H1 (cell line): ENCODE data around the gene TMC3. TPM values are rescaled to one million over a fixed set of nuclear protein-coding genes. Genes with fewer than 3 reads are reported as not detected.

Experiments used
- CTCF ChIA-PET: fragments of 300-600 bp; sonication (Branson Sonifier 250); formaldehyde crosslinking; loops from one replicate; lab custom pipeline; 2021; ENCODE audit not compliant: partially characterized antibody; lab: Charles Lee
- POLR2A ChIA-PET: fragments of 300-600 bp; sonication (Branson Sonifier 250); formaldehyde crosslinking; loops from one replicate; lab custom pipeline; 2021; ENCODE audit warnings: inconsistent platforms; ENCODE audit not compliant: partially characterized antibody; lab: Charles Lee
- DNase-seq, 2 experiments: peaks; one replicate each; pipeline versions ENCODE4 v3.0.0 to v3.0.0-alpha.2; 2010 to 2022; ENCODE audit warnings: low spot score in 2 of 2, low read depth in 1 of 2, mixed read lengths in 1 of 2
- FAIRE-seq: peaks from 2 replicates; lab custom pipeline; 2011; peaks lifted over from hg19 to GRCh38; lab: Jason Lieb, UNC
- H2AFZ ChIP-seq: 2 replicates; pipeline ENCODE4 v1.8.1; 2012; ENCODE audit warnings: low read length, inconsistent platforms
- H2AK5ac ChIP-seq: 2 replicates; pipeline ENCODE4 v1.6.1; 2013; ENCODE audit warnings: low read depth, low read length
- H2BK120ac ChIP-seq: replicated peaks from 2 replicates; pipeline ENCODE3; 2013; ENCODE audit warnings: low read depth, low read length, inconsistent platforms
- H2BK12ac ChIP-seq: 2 replicates; pipeline ENCODE4 v1.6.1; 2013; ENCODE audit warnings: low read depth, low read length
- H2BK15ac ChIP-seq: 2 replicates; pipeline ENCODE4 v1.6.1; 2013; ENCODE audit warnings: low read length
- H2BK20ac ChIP-seq: 2 replicates; pipeline ENCODE4 v1.6.1; 2013; ENCODE audit warnings: low read length
- H2BK5ac ChIP-seq: 2 replicates; pipeline ENCODE4 v1.6.1; 2013; ENCODE audit warnings: low read depth, low read length
- H3K14ac ChIP-seq: 2 replicates; pipeline ENCODE4 v1.6.1; 2013; ENCODE audit warnings: inconsistent platforms; ENCODE audit not compliant: insufficient read length
- H3K18ac ChIP-seq: 2 replicates; pipeline ENCODE4 v1.6.1; 2013; ENCODE audit warnings: low read length; ENCODE audit errors: extremely low read depth
- H3K23ac ChIP-seq: 2 replicates; pipeline ENCODE4 v1.6.1; 2013; ENCODE audit warnings: inconsistent platforms; ENCODE audit not compliant: insufficient read length
- H3K23me2 ChIP-seq: 2 replicates; pipeline ENCODE4 v1.6.1; 2013; ENCODE audit warnings: low read depth, low read length
- H3K27ac ChIP-seq: 2 replicates; pipeline ENCODE4 v1.6.1; 2011; ENCODE audit warnings: low read depth, low read length, inconsistent platforms
- H3K27me3 ChIP-seq, 4 experiments: replicated peaks in 1 of 4; 1 replicate in 1 of 4; 2 replicates in 3 of 4; pipeline versions ENCODE4 v1.6.1 to v1.8.1; 2011 to 2013; ENCODE audit warnings: low read length in 3 of 4, mild to moderate bottlenecking in 3 of 4, inconsistent platforms in 2 of 4, mixed read lengths in 2 of 4, moderate library complexity in 1 of 4; ENCODE audit not compliant: control insufficient read depth in 3 of 4, insufficient read depth in 3 of 4; ENCODE audit errors: extremely low read depth in 1 of 4
- H3K36me3 ChIP-seq, 4 experiments: 2 replicates each; pipeline versions ENCODE4 v1.6.1 to v1.8.1; 2011 to 2013; ENCODE audit warnings: mild to moderate bottlenecking in 4 of 4, low read length in 3 of 4, moderate library complexity in 2 of 4, control low read depth in 1 of 4, inconsistent platforms in 1 of 4; ENCODE audit not compliant: insufficient read depth in 4 of 4, control insufficient read depth in 2 of 4
- H3K4ac ChIP-seq: replicated peaks from 2 replicates; pipeline ENCODE3; 2013; ENCODE audit warnings: low read length, low read depth, mixed read lengths, inconsistent platforms; ENCODE audit not compliant: insufficient read length
- H3K4me1 ChIP-seq, 4 experiments: replicated peaks in 1 of 4; 1 replicate in 1 of 4; 2 replicates in 3 of 4; pipeline versions ENCODE4 v1.6.1 to v1.8.1; 2011 to 2013; ENCODE audit warnings: low read length in 3 of 4, inconsistent platforms in 2 of 4, mixed read lengths in 1 of 4; ENCODE audit not compliant: insufficient read depth in 4 of 4, control insufficient read depth in 3 of 4
- H3K4me2 ChIP-seq, 2 experiments: 2 replicates each; pipeline versions ENCODE4 v1.6.1 to v1.8.1; 2011 to 2013; ENCODE audit warnings: low read depth in 2 of 2, low read length in 2 of 2, control low read depth in 1 of 2, inconsistent platforms in 1 of 2, mild to moderate bottlenecking in 1 of 2; ENCODE audit not compliant: insufficient read depth in 1 of 2
- H3K4me3 ChIP-seq, 4 experiments: fragments of 200-600, 300-600 bp in 1 of 4; sonication (generic), shearing (Covaris generic), sonication (Bioruptor Twin) in 1 of 4; 2 replicates each; pipeline versions ENCODE4 v1.5.1 to v1.8.1; 2011 to 2016; ENCODE audit warnings: low read length in 4 of 4, low read depth in 3 of 4, control low read depth in 2 of 4, inconsistent platforms in 2 of 4, mild to moderate bottlenecking in 2 of 4, mixed read lengths in 1 of 4, moderate library complexity in 1 of 4; ENCODE audit not compliant: insufficient read depth in 2 of 4; ENCODE audit errors: extremely low read depth in 1 of 4
- H3K56ac ChIP-seq: replicated peaks from 2 replicates; pipeline ENCODE3; 2013; ENCODE audit warnings: low read depth, mild to moderate bottlenecking, mixed read lengths, low read length, inconsistent platforms; ENCODE audit not compliant: insufficient read length
- H3K79me1 ChIP-seq: 2 replicates; pipeline ENCODE4 v1.6.1; 2013; ENCODE audit warnings: low read depth, low read length, control low read depth
- H3K79me2 ChIP-seq, 2 experiments: 2 replicates each; pipeline versions ENCODE4 v1.6.1 to v1.8.1; 2012 to 2013; ENCODE audit warnings: low read length in 2 of 2, mild to moderate bottlenecking in 2 of 2, inconsistent platforms in 1 of 2; ENCODE audit not compliant: insufficient read depth in 2 of 2, control insufficient read depth in 1 of 2
- H3K9ac ChIP-seq, 4 experiments: replicated peaks in 1 of 4; 1 replicate in 1 of 4; 2 replicates in 3 of 4; pipeline versions ENCODE4 v1.6.1 to v1.8.1; 2011 to 2013; ENCODE audit warnings: low read depth in 3 of 4, low read length in 3 of 4, control low read depth in 2 of 4, mild to moderate bottlenecking in 2 of 4, moderate library complexity in 2 of 4, inconsistent platforms in 1 of 4; ENCODE audit errors: extremely low read depth in 1 of 4
- H3K9me3 ChIP-seq, 2 experiments: 2 replicates each; pipeline versions ENCODE4 v1.6.1 to v1.8.1; 2012 to 2013; ENCODE audit warnings: mild to moderate bottlenecking in 2 of 2, moderate library complexity in 2 of 2, control low read depth in 1 of 2, inconsistent platforms in 1 of 2, low read depth in 1 of 2, low read length in 1 of 2, mixed read lengths in 1 of 2; ENCODE audit not compliant: insufficient read depth in 2 of 2
- H4K20me1 ChIP-seq, 2 experiments: replicated peaks in 1 of 2; 2 replicates each; pipeline versions ENCODE3 to v1.8.1; 2011 to 2013; ENCODE audit warnings: inconsistent platforms in 2 of 2, low read length in 2 of 2, mild to moderate bottlenecking in 1 of 2; ENCODE audit not compliant: insufficient read depth in 2 of 2, control insufficient read depth in 1 of 2
- H4K5ac ChIP-seq: 2 replicates; pipeline ENCODE4 v1.6.1; 2013; ENCODE audit warnings: low read length, low read depth, mixed read lengths, inconsistent platforms; ENCODE audit not compliant: insufficient read length
- H4K8ac ChIP-seq: 2 replicates; pipeline ENCODE4 v1.8.0; 2013; ENCODE audit warnings: mild to moderate bottlenecking, moderate library complexity, low read length, inconsistent platforms; ENCODE audit not compliant: insufficient read depth; ENCODE audit errors: extremely low read depth
- H4K91ac ChIP-seq: replicated peaks from 2 replicates; pipeline ENCODE3; 2013; ENCODE audit warnings: low read length, mixed read lengths, inconsistent platforms; ENCODE audit not compliant: insufficient read length
- E2F6 ChIP-seq: IDR thresholded peaks from 2 replicates; pipeline ENCODE4 v1.6.1; 2012; ENCODE audit warnings: inconsistent platforms
- KDM1A ChIP-seq: fragments of 200-600, 300-600 bp; sonication (generic); IDR thresholded peaks from 2 replicates; pipeline ENCODE4 v1.7.1; 2016; ENCODE audit warnings: mild to moderate bottlenecking, low read length, borderline replicate concordance
- MAFK ChIP-seq: IDR thresholded peaks from 2 replicates; pipeline ENCODE4 v1.6.1; 2012; ENCODE audit warnings: low read depth, mild to moderate bottlenecking, improper control_type of control experiment, low read length
- SUZ12 ChIP-seq: fragments of 200-600 bp; sonication (generic); IDR thresholded peaks from 2 replicates; pipeline ENCODE4 v1.6.1; 2012; ENCODE audit warnings: mild to moderate bottlenecking, inconsistent platforms, low read length, moderate library complexity, mixed read lengths
- TAF1 ChIP-seq: IDR thresholded peaks from 2 replicates; pipeline ENCODE4 v1.6.1; 2011; ENCODE audit warnings: mild to moderate bottlenecking, low read depth, low read length
- TBP ChIP-seq: IDR thresholded peaks from 2 replicates; pipeline ENCODE4 v1.6.1; 2011; ENCODE audit warnings: low read depth, low read length, improper control_type of control experiment
- WGBS, 2 experiments: shearing (Covaris generic) in 1 of 2; methylation state at CpG; one replicate each; pipeline versions ENCODE4 v1.1.6 to v1.1.7; 2013 to 2015; ENCODE audit warnings: low lambda C conversion rate in 2 of 2, mixed read lengths in 2 of 2, inconsistent platforms in 1 of 2, low coverage in 1 of 2, missing lambda C conversion rate in 1 of 2; ENCODE audit not compliant: insufficient replicate concordance in 2 of 2, insufficient coverage in 1 of 2, insufficient read length in 1 of 2; ENCODE audit errors: extremely low coverage in 1 of 2, missing lambda C conversion rate in 1 of 2; 5-methylcytosine and 5-hydroxymethylcytosine counted together
- polyA plus RNA-seq, 7 experiments: library from polyadenylated mRNA; depleted of rRNA in 3 of 7; stranded (reverse) in 5 of 7; unstranded in 2 of 7; fragments of >200 nt in 5 of 7; fragments of 200-250 nt in 2 of 7; gene quantifications; 1 replicate in 5 of 7; 2 replicates in 1 of 7; 4 replicates in 1 of 7; pipeline versions ENCODE4 v1.2.1 to v1.2.3, GENCODE V29; 2011 to 2013; ENCODE audit warnings: missing spikeins in 2 of 7, mixed read lengths in 2 of 7
- total RNA-seq: library from RNA; stranded (reverse); fragmentation: NEBNext Ultra II Directional; extraction: Animal tissue kit (Norgen Biotek cat#: 25700); gene quantifications from 2 replicates; pipeline ENCODE4 v1.2.1, GENCODE V29; 2021

The TMC3 gene
- total and polyA plus RNA-seq, 2 of the 8 experiments (the other 6 are each of a cell fraction or from before 2014, with no cell fraction given): not detected

GRCh38 chr15:81363718-81364500 is 10.1 kb downstream of the TMC3 start:
- ChIA-PET CTCF (no interaction called here), POLR2A (no interaction called here)
- no peak for FAIRE-seq

More at GRCh38 chr15:81363718-81364500, 10.1 kb downstream of the TMC3 start:
- Histone ChIP-seq H3K79me2 (no peaks in the 10 kb centered on the region), H3K23me2 (no peaks in the 10 kb centered on the region)
- no peak for TF ChIP-seq TBP
- no peak for TF ChIP-seq MAFK
- no peak for TF ChIP-seq SUZ12
- no peak for TF ChIP-seq KDM1A
- TF ChIP-seq E2F6: no peak
- no peak for TF ChIP-seq TAF1
- TF ChIP-seq, all 59 proteins: peak for 0
- Histone ChIP-seq H2BK15ac (no peak overlapping the region), H3K27ac (no peak overlapping the region), H3K18ac (no peak overlapping the region), H3K4ac (no peak overlapping the region), H3K4me3 (no peak overlapping the region), H4K5ac (no peak overlapping the region), H2BK5ac (no peak overlapping the region), H3K4me1 (no peaks in the 10 kb centered on the region), H3K79me1 (no peaks in the 10 kb centered on the region), H2AFZ (no peak overlapping the region), H3K27me3 (no peaks in the 10 kb centered on the region), H2BK12ac (no peak overlapping the region), H3K14ac (no peak overlapping the region), H3K4me2 (no peak overlapping the region), H4K91ac (no peak overlapping the region), H3K9ac (no peak overlapping the region), H3K56ac (no peak overlapping the region), H3K23ac (no peak overlapping the region), H2AK5ac (no peak overlapping the region), H2BK120ac (no peak overlapping the region), H4K8ac (no peak overlapping the region), H3K9me3 (no peaks in the 10 kb centered on the region), H2BK20ac (no peak overlapping the region), H3K36me3 (no peaks in the 10 kb centered on the region), H4K20me1 (no peaks in the 10 kb centered on the region)
- 88% methylated on average over 5 of the region's 5 CpGs; no CpG with 5 or more reads in 1 of the 2 experiments for WGBS, 2 experiments
- no peak for DNase-seq
